ENCODE results near the gene ZNF608. TPM values are rescaled to one million over a fixed set of nuclear protein-coding genes. Genes with fewer than 3 reads are reported as not detected.

Gene ZNF608
- total RNA-seq, 2 donors from 2014 or later: 22.6 to 25.3 TPM

DNA sequence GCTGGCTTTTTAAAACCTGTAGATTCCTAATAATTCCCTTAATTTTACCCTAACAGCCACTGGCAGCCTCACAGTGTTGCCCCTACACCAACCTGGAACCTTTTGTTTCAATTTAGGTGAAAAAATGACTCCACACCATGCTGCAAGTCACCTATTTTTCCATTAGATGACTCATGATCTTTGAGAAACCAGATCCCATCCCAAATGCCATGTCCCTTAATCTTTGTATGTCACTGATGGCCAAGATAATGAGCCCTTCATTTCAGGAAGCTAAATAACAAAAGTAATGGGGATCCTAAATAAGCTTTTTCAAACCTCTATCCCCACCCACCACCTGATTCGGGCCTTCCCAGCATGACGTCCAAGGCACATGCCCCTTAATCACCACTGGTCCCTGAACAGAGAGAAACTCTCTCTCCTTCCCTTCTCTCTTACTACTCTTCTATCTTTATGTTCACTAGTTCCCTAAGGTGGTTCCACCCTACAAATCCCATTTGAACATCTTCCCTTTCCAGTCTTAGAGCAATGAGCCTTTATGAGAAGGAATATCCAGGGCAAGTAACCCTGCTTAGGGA is 33.6 kb downstream of the ZNF608 start:
- no peak for TF ChIP-seq POLR2A (IDR thresholded peaks at IDR 0.05)
- no peak for TF ChIP-seq POLR2AphosphoS5 (IDR thresholded peaks at IDR 0.05)
- TF ChIP-seq, protein P1, sequence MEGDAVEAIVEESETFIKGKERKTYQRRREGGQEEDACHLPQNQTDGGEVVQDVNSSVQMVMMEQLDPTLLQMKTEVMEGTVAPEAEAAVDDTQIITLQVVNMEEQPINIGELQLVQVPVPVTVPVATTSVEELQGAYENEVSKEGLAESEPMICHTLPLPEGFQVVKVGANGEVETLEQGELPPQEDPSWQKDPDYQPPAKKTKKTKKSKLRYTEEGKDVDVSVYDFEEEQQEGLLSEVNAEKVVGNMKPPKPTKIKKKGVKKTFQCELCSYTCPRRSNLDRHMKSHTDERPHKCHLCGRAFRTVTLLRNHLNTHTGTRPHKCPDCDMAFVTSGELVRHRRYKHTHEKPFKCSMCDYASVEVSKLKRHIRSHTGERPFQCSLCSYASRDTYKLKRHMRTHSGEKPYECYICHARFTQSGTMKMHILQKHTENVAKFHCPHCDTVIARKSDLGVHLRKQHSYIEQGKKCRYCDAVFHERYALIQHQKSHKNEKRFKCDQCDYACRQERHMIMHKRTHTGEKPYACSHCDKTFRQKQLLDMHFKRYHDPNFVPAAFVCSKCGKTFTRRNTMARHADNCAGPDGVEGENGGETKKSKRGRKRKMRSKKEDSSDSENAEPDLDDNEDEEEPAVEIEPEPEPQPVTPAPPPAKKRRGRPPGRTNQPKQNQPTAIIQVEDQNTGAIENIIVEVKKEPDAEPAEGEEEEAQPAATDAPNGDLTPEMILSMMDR (IDR thresholded peaks at IDR 0.05): no peak
- no peaks in the 10 kb centered on the region for H3K36me3 ChIP-seq
- no peak for DNase-seq (ENCODE audit: low spot score)
- no peak overlapping the region for H3K27ac ChIP-seq
- intact Hi-C loops (cut with DNase I): no loop called here
- H3K27me3 ChIP-seq (replicated peaks; ENCODE audit: insufficient read depth): no peaks in the 10 kb centered on the region
- no peaks in the 10 kb centered on the region for H3K9me3 ChIP-seq
- WGBS: 95% methylated on average over 2 of the region's 2 CpGs
- no peaks in the 10 kb centered on the region for H3K4me1 ChIP-seq (replicated peaks)
- no peak overlapping the region for H3K4me3 ChIP-seq

DNA sequence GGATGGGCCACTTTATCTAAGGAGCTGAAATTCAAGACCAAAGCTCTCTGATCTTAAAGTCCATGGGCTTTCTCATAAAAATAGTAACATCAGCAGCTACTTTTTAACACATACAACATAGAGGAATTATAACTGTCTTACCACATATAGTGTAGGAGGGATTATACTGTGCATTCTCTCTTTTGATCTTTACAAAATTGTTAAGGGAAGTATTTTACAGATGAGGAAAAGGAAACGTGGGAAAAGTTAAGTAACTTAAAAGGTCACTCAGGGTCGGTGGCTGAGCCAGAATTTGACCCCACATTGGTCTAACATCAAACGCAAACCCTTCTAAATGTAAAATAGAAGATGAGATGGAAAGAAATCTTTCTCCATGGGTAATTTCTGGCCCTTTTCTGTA is 38.4 kb downstream of the ZNF608 start:
- no peaks in the 10 kb centered on the region for H3K9me3 ChIP-seq
- intact Hi-C loops (cut with DNase I): no loop called here
- DNase-seq (ENCODE audit: low spot score): no peak
- TF ChIP-seq, protein P1 (IDR thresholded peaks at IDR 0.05): no peak
- TF ChIP-seq POLR2AphosphoS5 (IDR thresholded peaks at IDR 0.05) (no peak), POLR2A (IDR thresholded peaks at IDR 0.05) (no peak)
- H3K4me1 ChIP-seq (replicated peaks): no peaks in the 10 kb centered on the region
- WGBS: 75% methylated on average over 3 of the region's 3 CpGs
- no peaks in the 10 kb centered on the region for H3K27me3 ChIP-seq (replicated peaks; ENCODE audit: insufficient read depth)
- no peak overlapping the region for H3K4me3 ChIP-seq
- no peaks in the 10 kb centered on the region for H3K36me3 ChIP-seq
- no peak overlapping the region for H3K27ac ChIP-seq

DNA sequence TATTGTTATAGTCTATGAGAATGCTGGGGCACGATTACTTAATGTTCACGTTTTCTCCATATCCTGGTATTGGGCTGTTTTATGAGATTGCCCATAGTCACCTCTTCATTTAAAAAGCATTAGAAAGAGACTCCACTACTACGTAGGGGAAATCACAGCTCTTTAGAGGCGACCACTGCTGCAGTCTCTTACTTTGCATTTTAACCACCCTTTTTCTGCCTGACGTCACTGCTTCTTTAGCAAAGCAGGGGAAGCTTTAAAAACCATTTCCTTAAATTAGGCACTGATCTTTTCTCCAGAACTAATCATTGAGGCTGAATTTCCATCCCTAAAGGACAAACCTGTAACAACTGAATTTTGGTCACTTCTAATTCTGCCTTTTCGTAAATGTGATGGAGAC is 38.9 kb downstream of the ZNF608 start:
- H3K27me3 ChIP-seq (replicated peaks; ENCODE audit: insufficient read depth): no peaks in the 10 kb centered on the region
- intact Hi-C loops (cut with DNase I): no loop called here
- no peaks in the 10 kb centered on the region for H3K36me3 ChIP-seq
- no peak overlapping the region for H3K27ac ChIP-seq
- WGBS: 70% methylated on average over 6 of the region's 6 CpGs
- no peak for DNase-seq (ENCODE audit: low spot score)
- H3K4me1 ChIP-seq (replicated peaks): no peaks in the 10 kb centered on the region
- TF ChIP-seq, protein P1 (IDR thresholded peaks at IDR 0.05): no peak
- TF ChIP-seq POLR2A (IDR thresholded peaks at IDR 0.05): no peak
- TF ChIP-seq POLR2AphosphoS5 (IDR thresholded peaks at IDR 0.05): no peak
- H3K9me3 ChIP-seq: no peaks in the 10 kb centered on the region
- H3K4me3 ChIP-seq: no peak overlapping the region

DNA sequence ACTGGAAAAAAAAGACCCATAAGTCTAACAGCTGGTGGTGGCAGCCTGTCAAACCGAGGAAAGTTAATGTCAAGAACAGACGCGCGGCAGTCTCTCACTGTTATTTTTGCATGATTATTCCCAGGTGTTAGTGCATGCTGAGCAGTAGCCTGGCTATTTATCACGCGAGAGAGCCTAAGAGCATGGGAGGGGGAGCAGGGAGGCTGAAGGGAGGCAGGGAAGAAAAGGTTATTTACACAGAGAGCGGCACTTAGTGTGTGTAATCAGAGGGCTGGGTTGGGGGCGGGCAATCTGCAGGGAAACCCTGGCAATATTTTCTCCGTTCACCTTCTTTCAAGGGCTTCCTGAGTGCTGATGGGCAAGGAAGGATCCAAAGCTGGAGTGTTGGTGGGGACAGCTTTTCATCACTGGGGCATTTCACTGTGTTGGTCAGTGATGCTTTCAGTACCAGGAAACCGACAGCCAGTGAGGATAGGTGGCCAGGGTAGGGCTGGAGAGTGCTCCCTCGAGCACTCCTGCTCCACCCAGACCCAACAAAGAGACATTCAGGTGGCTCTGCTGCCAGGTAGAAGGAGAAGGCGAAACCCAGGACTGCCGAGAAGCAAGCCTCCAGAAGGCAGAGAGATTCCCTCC is 39.6 kb downstream of the ZNF608 start:
- 27% methylated on average over 13 of the region's 13 CpGs for WGBS
- no peaks in the 10 kb centered on the region for H3K27me3 ChIP-seq (replicated peaks; ENCODE audit: insufficient read depth)
- H3K27ac ChIP-seq: no peak overlapping the region
- intact Hi-C loops (cut with DNase I): no loop called here
- TF ChIP-seq POLR2A (IDR thresholded peaks at IDR 0.05) (no peak), POLR2AphosphoS5 (IDR thresholded peaks at IDR 0.05) (no peak)
- TF ChIP-seq, protein P1 (IDR thresholded peaks at IDR 0.05): no peak
- no peaks in the 10 kb centered on the region for H3K9me3 ChIP-seq
- H3K36me3 ChIP-seq: no peaks in the 10 kb centered on the region
- no peak for DNase-seq (ENCODE audit: low spot score)
- no peak overlapping the region for H3K4me3 ChIP-seq
- H3K4me1 ChIP-seq (replicated peaks): no peaks in the 10 kb centered on the region

DNA sequence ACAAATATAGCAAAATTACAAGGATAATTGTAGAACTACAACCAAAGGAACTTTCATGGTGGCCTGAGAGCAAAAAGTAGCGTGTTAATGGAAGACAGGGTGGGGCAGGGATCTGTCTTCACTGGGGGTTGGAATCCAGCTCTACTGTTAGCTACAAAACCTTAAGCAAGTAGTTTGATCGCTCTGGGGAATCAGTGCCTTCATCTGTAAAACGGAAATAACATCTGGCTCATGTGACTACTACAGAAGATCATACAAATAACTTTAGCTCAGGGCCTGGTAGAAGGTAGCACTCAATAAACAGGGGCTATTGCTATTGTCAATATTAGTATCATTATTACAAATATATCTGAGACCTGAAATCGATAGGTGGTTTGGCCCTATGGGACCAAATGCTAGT is 40.4 kb downstream of the ZNF608 start:
- H3K4me1 ChIP-seq (replicated peaks): no peaks in the 10 kb centered on the region
- no peak overlapping the region for H3K4me3 ChIP-seq
- H3K9me3 ChIP-seq: no peaks in the 10 kb centered on the region
- H3K27ac ChIP-seq: no peak overlapping the region
- WGBS: 86% methylated on average over 4 of the region's 4 CpGs
- no peaks in the 10 kb centered on the region for H3K27me3 ChIP-seq (replicated peaks; ENCODE audit: insufficient read depth)
- DNase-seq (ENCODE audit: low spot score): no peak
- TF ChIP-seq POLR2A (IDR thresholded peaks at IDR 0.05): no peak
- no peaks in the 10 kb centered on the region for H3K36me3 ChIP-seq
- intact Hi-C loops (cut with DNase I): no loop called here
